Stimulated activated CD8-positive, alpha-beta memory T cell treated with anti-CD3 and anti-CD28 coated beads, Interleukin-12 subunit alpha, Interleukin-12 subunit beta, amount 100 ng/mL, for 4 hours (primary cell): Measurements from ENCODE around the gene C17orf114.

ENCODE experiments used
- DNase-seq: peaks from one replicate; pipeline ENCODE4 v3.0.0-alpha.2; 2020; ENCODE audit warnings: low read depth

C17orf114 gene

DNA sequence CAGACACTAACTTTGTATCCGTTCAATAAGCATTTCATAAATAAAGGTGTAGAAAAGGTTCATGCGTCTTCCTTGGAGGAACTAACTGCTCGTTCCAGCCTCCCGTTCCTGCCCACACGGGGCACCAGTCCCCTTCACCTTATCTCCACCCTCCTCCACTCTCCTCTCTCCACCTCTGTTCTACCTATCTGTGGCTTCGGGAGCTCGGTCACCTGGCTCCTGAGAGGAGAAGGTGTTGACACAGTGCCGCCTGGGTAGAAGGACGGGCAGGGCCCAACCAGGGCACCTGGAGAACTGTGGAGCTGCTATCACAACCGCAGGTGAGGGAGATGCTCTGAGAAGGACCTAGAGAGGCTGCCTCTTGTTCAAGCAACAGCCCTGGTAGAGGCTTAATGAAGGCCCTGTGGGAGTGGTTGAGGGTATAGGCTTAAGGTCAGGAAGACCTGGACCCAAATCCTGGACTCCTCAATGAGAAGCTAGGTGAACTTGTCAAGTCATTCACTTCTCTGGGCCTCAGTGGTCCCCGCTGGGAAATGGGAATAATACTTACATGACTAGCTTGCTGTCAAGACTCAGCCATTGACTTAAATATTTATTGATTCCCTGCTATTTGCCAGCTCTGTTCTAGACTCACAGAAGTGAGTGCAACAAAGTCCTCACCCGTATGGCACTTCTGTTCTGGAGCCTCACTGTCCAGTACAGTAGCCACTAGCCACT lies 21.4 kb upstream of the C17orf114 start:
- no peak for DNase-seq

- DNase-seq: no peak
These were observed 20.7 kb upstream of the C17orf114 start for GRCh38 chr17:4822835-4823234.

GRCh38 chr17:4818276-4818675 lies 16.1 kb upstream of the C17orf114 start:
- DNase-seq: no peak

DNA sequence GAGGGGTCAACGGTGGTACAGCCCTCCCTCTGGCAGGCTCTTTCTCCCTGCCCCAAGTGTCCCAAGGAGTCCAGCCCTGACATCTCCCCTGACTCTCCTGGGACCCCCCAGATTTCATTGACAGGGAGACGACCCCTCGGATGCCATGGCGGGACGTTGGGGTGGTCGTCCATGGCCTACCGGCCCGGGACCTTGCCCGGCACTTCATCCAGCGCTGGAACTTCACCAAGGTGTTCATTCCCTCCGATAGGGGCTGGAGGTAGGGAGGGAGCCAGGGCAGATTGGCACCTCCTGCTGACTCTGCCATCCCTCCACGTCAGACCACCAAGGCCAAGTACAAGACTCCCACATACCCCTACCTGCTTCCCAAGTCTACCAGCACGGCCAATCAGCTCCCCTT lies 14.7 kb upstream of the C17orf114 start:
- DNase-seq: no peak

GRCh38 chr17:4815043-4815675 lies 13.0 kb upstream of the C17orf114 start:
- DNase-seq: no peak

DNA sequence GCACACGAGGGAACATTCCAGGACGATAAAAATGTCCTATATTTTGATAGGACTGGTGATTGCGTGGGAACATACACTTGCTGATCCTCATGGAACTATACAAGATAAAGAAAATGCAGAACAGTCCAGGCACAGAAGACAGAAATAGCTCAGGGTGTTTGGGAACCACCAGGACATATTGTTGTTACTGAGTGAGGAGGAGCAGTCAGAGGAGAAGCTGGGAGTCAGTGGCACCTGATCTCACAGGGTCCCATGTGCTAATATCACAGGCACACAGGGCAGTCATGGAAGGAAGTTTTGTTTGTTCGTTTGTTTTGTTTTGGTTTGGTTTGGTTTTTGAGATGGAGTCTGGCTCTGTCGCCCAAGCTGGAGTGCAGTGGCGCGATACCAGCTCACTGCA lies 10.6 kb upstream of the C17orf114 start:
- DNase-seq: no peak

DNA sequence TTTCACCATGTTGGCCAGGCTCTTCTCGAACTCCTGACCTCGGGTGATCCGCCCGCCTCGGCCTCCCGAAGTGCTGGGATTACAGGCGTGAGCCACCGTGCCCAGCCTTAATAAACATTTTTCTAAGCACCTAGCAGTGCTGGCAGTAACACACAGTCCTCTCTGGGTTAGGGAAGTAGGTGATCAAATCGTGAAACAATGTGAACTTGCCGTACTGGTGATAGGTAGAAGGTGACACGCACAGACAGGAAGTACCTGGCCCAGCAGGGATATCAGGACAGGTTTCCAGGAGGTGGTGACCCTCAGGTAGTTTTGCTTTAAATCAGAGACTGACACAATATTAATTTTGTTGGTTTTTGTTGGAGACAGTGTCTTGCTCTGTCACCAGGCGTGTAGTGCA lies 9.3 kb upstream of the C17orf114 start:
- DNase-seq: no peak

- no peak for DNase-seq
These were observed 8.7 kb upstream of the C17orf114 start for GRCh38 chr17:4810696-4811290.

GRCh38 chr17:4808378-4808767 lies 6.2 kb upstream of the C17orf114 start:
- no peak for DNase-seq

GRCh38 chr17:4807605-4808377 lies 5.7 kb upstream of the C17orf114 start:
- no peak for DNase-seq

DNA sequence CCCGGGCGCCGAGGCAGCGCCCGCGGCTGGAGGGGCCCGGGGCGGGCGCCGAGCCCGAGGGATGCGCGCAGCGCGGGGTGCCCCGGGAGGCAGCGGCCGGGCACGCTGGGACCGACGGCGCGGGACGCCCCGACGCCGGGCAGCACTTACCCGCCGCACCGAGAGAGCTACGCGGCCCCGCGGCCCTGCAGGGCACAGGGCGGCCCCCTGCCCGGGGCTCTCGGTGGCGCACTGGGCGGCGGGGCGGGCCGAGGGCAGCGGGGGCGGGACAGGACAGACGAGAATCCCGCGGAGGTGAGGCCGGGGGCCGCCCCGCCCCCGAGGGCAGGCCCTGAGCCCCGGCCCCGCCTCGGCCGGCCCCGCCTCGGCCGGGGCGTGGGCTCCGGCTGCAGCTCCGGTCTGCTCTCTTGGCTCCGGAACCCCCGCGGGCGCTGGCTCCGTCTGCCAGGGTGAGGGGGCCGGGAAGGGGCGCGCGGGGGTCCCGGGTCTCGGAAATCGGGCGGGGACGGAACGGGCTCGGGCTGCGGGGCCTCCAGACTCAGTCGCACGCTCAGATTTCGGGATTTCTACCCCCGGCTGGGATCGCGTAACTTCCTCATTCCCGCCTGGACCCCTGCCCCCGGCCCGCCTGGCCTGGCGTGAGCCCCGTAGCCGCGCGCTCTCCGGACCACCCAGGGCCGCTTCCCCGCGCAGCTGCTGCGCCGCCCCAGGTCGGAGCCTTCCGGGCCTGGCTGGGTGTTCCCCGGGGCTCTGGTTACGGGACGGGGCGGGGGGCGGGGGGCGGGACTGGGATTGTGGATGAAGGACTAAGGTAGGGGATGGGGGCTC lies 4.9 kb upstream of the C17orf114 start, which contains the start of gene PLD2:
TSS of gene PLD2 (plus strand) at position 376 of the 828 bp plus-strand sequence. CDS start 621 bp downstream, outside the sequence.
- DNase-seq: peak; percentile 76

GRCh38 chr17:4806456-4806776 lies 4.3 kb upstream of the C17orf114 start:
- DNase-seq: no peak

GRCh38 chr17:4800462-4801196 lies 1.5 kb downstream of the C17orf114 start:
- no peak for DNase-seq

DNA sequence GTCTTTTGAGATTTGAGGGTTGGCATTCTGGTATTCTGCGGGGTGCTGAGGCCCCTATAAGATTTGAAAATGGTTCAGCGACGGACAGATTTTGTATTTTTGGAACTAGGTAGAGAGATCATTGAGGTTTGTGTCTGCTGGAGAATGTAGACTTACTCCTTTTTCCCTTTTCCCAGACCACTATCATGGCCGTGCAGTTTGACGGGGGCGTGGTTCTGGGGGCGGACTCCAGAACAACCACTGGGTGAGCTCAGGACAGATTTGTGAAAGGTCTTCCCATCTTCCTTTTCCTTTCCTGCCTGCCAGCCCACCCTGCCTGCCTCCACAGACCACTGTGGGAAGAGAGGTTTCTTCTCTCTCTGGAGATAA lies 5.6 kb downstream of the C17orf114 start:
- no peak for DNase-seq

DNA sequence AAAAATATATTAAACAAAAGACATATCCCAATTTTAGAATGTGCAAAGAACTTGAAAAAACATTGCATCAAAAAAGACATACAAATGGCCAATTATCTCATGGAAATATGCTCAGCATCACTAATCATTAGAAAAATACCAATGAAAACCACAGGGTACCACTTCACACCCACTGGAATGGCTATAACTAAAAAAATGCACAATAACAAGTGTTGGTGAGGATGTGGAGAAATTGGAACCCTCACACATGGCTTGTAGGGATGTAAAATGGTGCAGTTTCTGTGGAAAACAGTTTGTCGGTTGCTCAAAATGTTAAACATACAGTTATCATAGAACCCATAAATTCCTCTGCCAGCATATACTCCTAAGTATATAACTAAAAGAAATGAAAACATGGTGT lies 7.0 kb downstream of the C17orf114 start:
- DNase-seq: no peak

DNA sequence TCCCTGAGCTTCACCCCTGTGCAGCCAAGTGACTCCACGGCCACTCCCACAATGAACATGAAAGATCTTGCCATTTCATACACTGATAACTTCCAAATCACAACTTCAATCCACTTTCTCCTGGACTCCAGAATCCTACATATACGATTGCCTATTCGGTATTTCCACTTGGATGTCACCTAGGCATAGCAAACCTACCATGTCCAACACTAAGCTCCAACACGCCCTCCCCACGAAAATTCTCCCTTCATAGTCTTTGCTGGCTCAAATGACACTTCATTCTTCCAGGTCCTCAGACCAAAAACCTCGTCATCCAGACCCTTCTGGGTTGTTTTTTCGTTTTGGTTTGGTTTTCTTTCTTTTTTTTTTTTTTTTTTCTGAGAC lies 11.4 kb downstream of the C17orf114 start:
- DNase-seq: no peak

- peak; percentile 67 for DNase-seq
These were observed 12.0 kb downstream of the C17orf114 start for GRCh38 chr17:4789951-4790704.

GRCh38 chr17:4789701-4789950 lies 12.5 kb downstream of the C17orf114 start:
- DNase-seq: no peak

GRCh38 chr17:4788807-4789700 lies 13.1 kb downstream of the C17orf114 start, which contains the start of gene GLTPD2:
GLTPD2 (plus strand) TSS chr17:4788964; CDS start chr17:4789012, 48 bp downstream.
- DNase-seq: no peak
